Endothelial cell of umbilical vein (primary cell): ENCODE data around the gene CCDC91. TPM values are rescaled to one million over a fixed set of nuclear protein-coding genes. Genes with fewer than 3 reads are reported as not detected.

Experiments
- BruUV-seq: library from RNA; stranded (reverse); fragments of 400-500 nt; replicated peaks from 2 replicates; lab custom pipeline; 2021; lab: Mats Ljungman, UMichigan
- CTCF ChIA-PET: fragments of 300-600, 350-600 bp; sonication (Branson Sonifier 250); formaldehyde crosslinking; loops from one replicate; lab custom pipeline; 2021; ENCODE audit warnings: antibody characterized with exemption, inconsistent platforms; lab: Charles Lee
- POLR2A ChIA-PET: fragments of 300-600, 350-600 bp; sonication (Branson Sonifier 250); formaldehyde crosslinking; loops from one replicate; lab custom pipeline; 2021; ENCODE audit warnings: antibody characterized with exemption, inconsistent platforms; lab: Charles Lee
- DNase-seq: peaks from one replicate; pipeline ENCODE4 v3.0.0-alpha.2; 2011; ENCODE audit warnings: low read depth, low spot score
- FAIRE-seq: peaks from 2 replicates; lab custom pipeline; 2011; peaks lifted over from hg19 to GRCh38; lab: Jason Lieb, UNC
- H2AFZ ChIP-seq: 2 replicates; pipeline ENCODE4 v1.6.0; 2012; ENCODE audit warnings: low read depth, low read length, control low read depth, inconsistent platforms
- H3K27ac ChIP-seq: 2 replicates; pipeline ENCODE4 v1.5.1; 2011; ENCODE audit warnings: low read depth, mild to moderate bottlenecking, control low read depth, low read length, moderate library complexity; ENCODE audit not compliant: insufficient read depth
- H3K27me3 ChIP-seq, 2 experiments: 2 replicates each; pipeline versions ENCODE4 v1.6.0 to v1.6.1; 2011; ENCODE audit warnings: low read length in 2 of 2, mixed read lengths in 1 of 2; ENCODE audit not compliant: control insufficient read depth in 2 of 2, insufficient read depth in 2 of 2
- H3K36me3 ChIP-seq, 2 experiments: 2 replicates in 1 of 2; 3 replicates in 1 of 2; pipeline ENCODE4 v1.5.1; 2011; ENCODE audit warnings: low read length in 2 of 2, mild to moderate bottlenecking in 1 of 2, moderate library complexity in 1 of 2; ENCODE audit not compliant: control insufficient read depth in 2 of 2, insufficient read depth in 2 of 2; ENCODE audit errors: extremely low read depth in 1 of 2
- H3K4me1 ChIP-seq: 3 replicates; pipeline ENCODE4 v1.5.1; 2011; ENCODE audit warnings: mild to moderate bottlenecking, low read length; ENCODE audit not compliant: control insufficient read depth, insufficient read depth; ENCODE audit errors: extremely low read depth
- H3K4me2 ChIP-seq: 2 replicates; pipeline ENCODE4 v1.6.1; 2011; ENCODE audit warnings: low read length, control low read depth, mixed read lengths; ENCODE audit not compliant: insufficient read depth
- H3K4me3 ChIP-seq, 3 experiments: fragments of 200-600 bp in 1 of 3; sonication (generic), shearing (Covaris generic) in 1 of 3; replicated peaks in 1 of 3; 2 replicates each; pipeline ENCODE4 v1.5.1; 2011 to 2016; ENCODE audit warnings: control low read depth in 3 of 3, low read length in 3 of 3, mild to moderate bottlenecking in 2 of 3, inconsistent platforms in 1 of 3, low read depth in 1 of 3, moderate library complexity in 1 of 3; ENCODE audit not compliant: insufficient read depth in 1 of 3
- H3K79me2 ChIP-seq: 2 replicates; pipeline ENCODE4 v1.6.0; 2012; ENCODE audit warnings: low read length, inconsistent platforms; ENCODE audit not compliant: control insufficient read depth, insufficient read depth
- H3K9ac ChIP-seq: replicated peaks from 2 replicates; pipeline ENCODE3; 2011; ENCODE audit warnings: low read length, control low read depth; ENCODE audit not compliant: insufficient read depth; ENCODE audit errors: extremely low read depth
- H3K9me1 ChIP-seq: replicated peaks from 3 replicates; pipeline ENCODE4 v1.6.0; 2011; ENCODE audit warnings: mild to moderate bottlenecking, low read length; ENCODE audit not compliant: control insufficient read depth, insufficient read depth; ENCODE audit errors: extremely low read depth
- H3K9me3 ChIP-seq: replicated peaks from 2 replicates; pipeline ENCODE4 v1.5.1; 2012; ENCODE audit warnings: low read length, inconsistent platforms; ENCODE audit not compliant: control insufficient read depth, insufficient read depth
- H4K20me1 ChIP-seq: replicated peaks from 2 replicates; pipeline ENCODE3; 2011; ENCODE audit warnings: mild to moderate bottlenecking, low read length; ENCODE audit not compliant: control insufficient read depth, insufficient read depth; ENCODE audit errors: extremely low read depth
- CTCF ChIP-seq, 2 donors: IDR thresholded peaks; 1 replicate in 1 of 2; 2 replicates in 1 of 2; pipeline ENCODE4 v1.5.1; 2011; ENCODE audit warnings: low read length in 2 of 2, mild to moderate bottlenecking in 2 of 2, moderate library complexity in 2 of 2, control low read depth in 1 of 2, inconsistent platforms in 1 of 2, low read depth in 1 of 2; ENCODE audit not compliant: insufficient read depth in 1 of 2; ENCODE audit errors: extremely low read depth in 1 of 2
- EZH2 ChIP-seq: IDR thresholded peaks from 2 replicates; pipeline ENCODE4 v1.6.1; 2012; ENCODE audit warnings: borderline replicate concordance, low read depth, mild to moderate bottlenecking, moderate library complexity, low read length, inconsistent platforms; ENCODE audit not compliant: severe bottlenecking
- FOS ChIP-seq: IDR thresholded peaks from 2 replicates; pipeline ENCODE4 v1.6.1; 2011; ENCODE audit warnings: mild to moderate bottlenecking, low read length, moderate library complexity, borderline replicate concordance; ENCODE audit not compliant: insufficient read depth
- GATA2 ChIP-seq: IDR thresholded peaks from 2 replicates; pipeline ENCODE4 v1.7.0; 2011; ENCODE audit warnings: low read depth, mild to moderate bottlenecking, moderate library complexity, mixed read lengths, low read length; ENCODE audit not compliant: insufficient read length, insufficient read depth
- JUN ChIP-seq: IDR thresholded peaks from 2 replicates; pipeline ENCODE4 v1.6.1; 2011; ENCODE audit warnings: borderline replicate concordance, low read depth; ENCODE audit not compliant: insufficient read length, insufficient read depth
- MAX ChIP-seq: IDR thresholded peaks from 2 replicates; pipeline ENCODE4 v1.6.1; 2011; ENCODE audit not compliant: insufficient read depth, insufficient read length
- MYC ChIP-seq: IDR thresholded peaks from one replicate; pipeline ENCODE4 v1.6.1; 2011; ENCODE audit warnings: mild to moderate bottlenecking, low read depth, low read length
- POLR2A ChIP-seq: IDR thresholded peaks from 2 replicates; pipeline ENCODE4 v1.6.1; 2012; ENCODE audit warnings: low read depth, mild to moderate bottlenecking, control low read depth, low read length
- POLR2AphosphoS5 ChIP-seq: IDR thresholded peaks from 2 replicates; pipeline ENCODE4 v1.6.1; 2012; ENCODE audit warnings: low read depth, mild to moderate bottlenecking, control low read depth, low read length, moderate library complexity; ENCODE audit not compliant: insufficient read depth
- dilution Hi-C: fragments of 300-500 bp; cut with MboI; formaldehyde crosslinking; loops from one replicate; pipeline ENCODE4 v1.15.0; 2019; ENCODE audit warnings: low sequenced_read_pairs; ENCODE audit not compliant: extremely low pct_ligation_motif_present
- intact Hi-C: fragments of 100-400 bp; cut with micrococcal nuclease; formaldehyde crosslinking; loops from one replicate; pipeline ENCODE4 v1.10.0; 2022
- polyA plus RNA-seq, 4 experiments: library from polyadenylated mRNA; depleted of rRNA in 3 of 4; stranded (reverse) in 3 of 4; unstranded in 1 of 4; fragments of >200 nt; gene quantifications; 2 replicates each; pipeline versions ENCODE4 v1.2.1 to v1.2.3, GENCODE V29; 2011 to 2012; ENCODE audit warnings: missing spikeins in 1 of 4
- total RNA-seq: library from RNA; stranded (reverse); gene quantifications from 2 replicates; pipeline ENCODE4 v1.2.3, GENCODE V29; 2021

CCDC91 gene
- total and polyA plus RNA-seq, 2 donors (not counting 3 experiments of a cell fraction or from before 2014, with no cell fraction given) = 3.8 to 10.5 TPM

GRCh38 chr12:28313631-28314030 lies 123.4 kb downstream of the CCDC91 start:
- ChIA-PET POLR2A (no interaction called here), CTCF (interaction anchor here (0.6 to 1.4 kb wide), 8 partner anchors 8 to 650 kb away, joined by 3 to 7 read pairs (median 3); no protein-coding TSS in a partner anchor)
- TF ChIP-seq POLR2A (no peak), POLR2AphosphoS5 (peak; percentile 56), MAX (no peak), GATA2 (peak; percentile 51), JUN (peak; percentile 68), FOS (peak; percentile 89), CTCF (IDR thresholded peaks at IDR 0.05; ENCODE audit: extremely low read depth in 1 of 2, insufficient read depth in 1 of 2, low read depth in 1 of 2, low read length in 2 of 2) (no peak), EZH2 (no peak), MYC (no peak)

More at GRCh38 chr12:28313631-28314030, 123.4 kb downstream of the CCDC91 start:
- Histone ChIP-seq H2AFZ (peak overlapping the region; percentile 86), H3K4me3 (peak overlapping the region in 1 of 3 experiments; percentile 11), H3K27me3 (no peaks in the 10 kb centered on the region), H3K9ac (peak overlapping the region; percentile 42), H3K4me1 (peaks cover 17% of the 10 kb centered on the region), H3K27ac (peak overlapping the region; percentile 76), H4K20me1 (no peaks in the 10 kb centered on the region), H3K36me3 (no peaks in the 10 kb centered on the region), H3K4me2 (peak overlapping the region; percentile 94), H3K9me1 (no peaks in the 10 kb centered on the region), H3K9me3 (no peaks in the 10 kb centered on the region), H3K79me2 (no peaks in the 10 kb centered on the region)
- intact Hi-C loops (loop anchor here (2.0 to 5.0 kb wide), 2 partner anchors 15 to 346 kb away; no protein-coding TSS in a partner anchor), dilution Hi-C loops (no loop called here)
- DNase-seq (peak; percentile 78), FAIRE-seq (peak; percentile 89)
- BruUV-seq = no TSS peak
